Measurements from ENCODE around the gene ZNF205.

GRCh38 chr16:3063625-3064386 lies 48.6 kb upstream of the ZNF205 start:
- TF ChIP-seq POLR2A (IDR thresholded peaks at IDR 0.05; ENCODE audit: low read length) (no peak), GATA1 (IDR thresholded peaks at IDR 0.05; ENCODE audit: low read depth, low read length) (no peak)

All from erythroblast (primary cell).